ENCODE measurements around the gene NUP50.

NUP50 gene

GRCh38 chr22:45201678-45202332 lies 38.1 kb downstream of the NUP50 start:
- Histone ChIP-seq H3K27me3 (ENCODE audit: insufficient read depth, low read depth, severe bottlenecking) (no peaks in the 10 kb centered on the region), H3K36me3 (peaks cover 16% of the 10 kb centered on the region), H3K9me3 (ENCODE audit: severe bottlenecking) (no peaks in the 10 kb centered on the region), H3K4me3 (ENCODE audit: low read depth, low read length) (no peak overlapping the region), H3K27ac (no peak overlapping the region)
- no peak for DNase-seq
- no peak for TF ChIP-seq CTCF (IDR thresholded peaks at IDR 0.05; ENCODE audit: low read depth, low read length)

GRCh38 chr22:45202333-45203149 lies 38.8 kb downstream of the NUP50 start:
- Histone ChIP-seq H3K27ac (no peak overlapping the region), H3K36me3 (peaks cover 16% of the 10 kb centered on the region), H3K9me3 (ENCODE audit: severe bottlenecking) (no peaks in the 10 kb centered on the region), H3K4me3 (ENCODE audit: low read depth, low read length) (no peak overlapping the region), H3K27me3 (ENCODE audit: insufficient read depth, low read depth, severe bottlenecking) (no peaks in the 10 kb centered on the region)
- DNase-seq = no peak
- no peak for TF ChIP-seq CTCF (IDR thresholded peaks at IDR 0.05; ENCODE audit: low read depth, low read length)

- DNase-seq = no peak
- Histone ChIP-seq H3K27me3 (ENCODE audit: insufficient read depth, low read depth, severe bottlenecking) (no peaks in the 10 kb centered on the region), H3K4me3 (ENCODE audit: low read depth, low read length) (no peak overlapping the region), H3K36me3 (peaks cover 16% of the 10 kb centered on the region), H3K9me3 (ENCODE audit: severe bottlenecking) (no peaks in the 10 kb centered on the region), H3K27ac (no peak overlapping the region)
- TF ChIP-seq CTCF (IDR thresholded peaks at IDR 0.05; ENCODE audit: low read depth, low read length) = no peak
These were observed 39.6 kb downstream of the NUP50 start for GRCh38 chr22:45203150-45203951.

- DNase-seq = no peak
- TF ChIP-seq CTCF (IDR thresholded peaks at IDR 0.05; ENCODE audit: low read depth, low read length) = no peak
- Histone ChIP-seq H3K9me3 (ENCODE audit: severe bottlenecking) (no peaks in the 10 kb centered on the region), H3K27ac (no peak overlapping the region), H3K36me3 (peaks cover 13% of the 10 kb centered on the region), H3K27me3 (ENCODE audit: insufficient read depth, low read depth, severe bottlenecking) (no peaks in the 10 kb centered on the region), H3K4me3 (ENCODE audit: low read depth, low read length) (no peak overlapping the region)
These were observed 40.5 kb downstream of the NUP50 start for GRCh38 chr22:45204241-45204640.

GRCh38 chr22:45204819-45205218 lies 41.1 kb downstream of the NUP50 start:
- Histone ChIP-seq H3K27me3 (ENCODE audit: insufficient read depth, low read depth, severe bottlenecking) (no peaks in the 10 kb centered on the region), H3K4me3 (ENCODE audit: low read depth, low read length) (no peak overlapping the region), H3K9me3 (ENCODE audit: severe bottlenecking) (no peaks in the 10 kb centered on the region), H3K27ac (no peak overlapping the region), H3K36me3 (peaks cover 8% of the 10 kb centered on the region)
- no peak for TF ChIP-seq CTCF (IDR thresholded peaks at IDR 0.05; ENCODE audit: low read depth, low read length)
- DNase-seq = no peak

Data from WERI-Rb-1 (cell line).